Glutamatergic neuron (in vitro differentiated cells): ENCODE measurements around the gene SOX5. TPM values are rescaled to one million over a fixed set of nuclear protein-coding genes. Genes with fewer than 3 reads are reported as not detected.

Experiments
- DNase-seq: peaks from one replicate; pipeline ENCODE4 v3.0.0; 2022
- H3K27ac Mint-ChIP-seq: one replicate; pipeline ENCODE4 v1.8.0; 2020; ENCODE audit warnings: mild to moderate bottlenecking, mixed read lengths, inconsistent platforms; ENCODE audit not compliant: unreplicated experiment
- H3K27me3 Mint-ChIP-seq: one replicate; pipeline ENCODE4 v1.8.0; 2020; ENCODE audit warnings: mild to moderate bottlenecking, moderate library complexity, mixed read lengths, inconsistent platforms; ENCODE audit not compliant: unreplicated experiment
- H3K36me3 Mint-ChIP-seq: one replicate; pipeline ENCODE4 v1.8.0; 2020; ENCODE audit warnings: mild to moderate bottlenecking, mixed read lengths, inconsistent platforms; ENCODE audit not compliant: unreplicated experiment
- H3K4me1 Mint-ChIP-seq: one replicate; pipeline ENCODE4 v1.8.0; 2020; ENCODE audit warnings: mild to moderate bottlenecking, low read depth, mixed read lengths, inconsistent platforms; ENCODE audit not compliant: unreplicated experiment
- H3K4me3 Mint-ChIP-seq: one replicate; pipeline ENCODE4 v1.8.0; 2020; ENCODE audit warnings: mild to moderate bottlenecking, mixed read lengths, inconsistent platforms; ENCODE audit not compliant: unreplicated experiment
- H3K9me3 Mint-ChIP-seq: one replicate; pipeline ENCODE4 v1.8.0; 2020; ENCODE audit warnings: mild to moderate bottlenecking, moderate library complexity, mixed read lengths, inconsistent platforms; ENCODE audit not compliant: unreplicated experiment
- CTCF ChIP-seq: fragments of 200-600 bp; sonication (generic); IDR thresholded peaks from one replicate; pipeline ENCODE4 v1.5.0; 2021; ENCODE audit not compliant: partially characterized antibody, unreplicated experiment
- total RNA-seq: library from RNA; stranded (reverse); fragmentation: NEBNext Ultra II Directional; extraction: Animal tissue kit (Norgen Biotek cat#: 25700); gene quantifications from one replicate; pipeline ENCODE4 v1.2.1, GENCODE V29; 2021; ENCODE audit not compliant: unreplicated experiment

SOX5 gene
- total RNA-seq, 1 donor from 2014 or later: 118 TPM

GRCh38 chr12:23708185-23708837 lies 241.2 kb downstream of the SOX5 start:
- no peak overlapping the region for H3K4me3 Mint-ChIP-seq
- H3K27me3 Mint-ChIP-seq: peaks cover 2% of the 10 kb centered on the region
- H3K9me3 Mint-ChIP-seq: peaks cover 2% of the 10 kb centered on the region
- no peaks in the 10 kb centered on the region for H3K36me3 Mint-ChIP-seq
- H3K27ac Mint-ChIP-seq: peak overlapping the region; percentile 1
- peaks cover 29% of the 10 kb centered on the region for H3K4me1 Mint-ChIP-seq
- TF ChIP-seq CTCF: no peak
- no peak for DNase-seq

- no peak for TF ChIP-seq CTCF
- Mint-ChIP-seq H3K9me3 (peaks cover 2% of the 10 kb centered on the region), H3K27me3 (peaks cover 2% of the 10 kb centered on the region), H3K36me3 (no peaks in the 10 kb centered on the region), H3K27ac (no peak overlapping the region), H3K4me1 (peaks cover 34% of the 10 kb centered on the region), H3K4me3 (no peak overlapping the region)
- no peak for DNase-seq
These were observed 242.2 kb downstream of the SOX5 start for GRCh38 chr12:23707270-23707669.

GRCh38 chr12:23704992-23705943 lies 244.2 kb downstream of the SOX5 start:
- peak overlapping the region; percentile 2 for H3K27ac Mint-ChIP-seq
- no peak for DNase-seq

GRCh38 chr12:23703051-23703450 lies 246.4 kb downstream of the SOX5 start:
- Mint-ChIP-seq H3K4me1 (peaks cover 29% of the 10 kb centered on the region), H3K36me3 (no peaks in the 10 kb centered on the region), H3K27me3 (no peaks in the 10 kb centered on the region)

More at GRCh38 chr12:23704992-23705943, 244.2 kb downstream of the SOX5 start:
- TF ChIP-seq CTCF: no peak
- Mint-ChIP-seq H3K9me3 (peaks cover under 1% of the 10 kb centered on the region), H3K4me1 (peaks cover 37% of the 10 kb centered on the region), H3K4me3 (no peak overlapping the region), H3K36me3 (no peaks in the 10 kb centered on the region), H3K27me3 (peaks cover under 1% of the 10 kb centered on the region)

More at GRCh38 chr12:23703051-23703450, 246.4 kb downstream of the SOX5 start:
- Mint-ChIP-seq H3K27ac (peak overlapping the region; percentile 89), H3K9me3 (no peaks in the 10 kb centered on the region), H3K4me3 (no peak overlapping the region)
- TF ChIP-seq CTCF: no peak
- DNase-seq: no peak
